Activated T-cell treated with anti-CD3 and anti-CD28 coated beads for 4 hours (primary cell): ENCODE measurements around the gene EXOC4.
"Not testable (repeated sequence)": the region's sequence is repeated elsewhere in the genome, so short reads cannot be mapped to it uniquely, and the experiment has no call there.

Source experiments
- DNase-seq: peaks from one replicate; pipeline ENCODE4 v3.0.0-alpha.2; 2020

Gene EXOC4

GRCh38 chr7:133278975-133279374 lies 26.1 kb downstream of the EXOC4 start:
- DNase-seq, result not testable (repeated sequence)

- DNase-seq, result no peak
Measured at GRCh38 chr7:133282094-133282493, 29.2 kb downstream of the EXOC4 start.

- no peak for DNase-seq
Measured at GRCh38 chr7:133284092-133284491, 31.2 kb downstream of the EXOC4 start.

- no peak for DNase-seq
Measured at GRCh38 chr7:133288970-133289369, 36.1 kb downstream of the EXOC4 start.

GRCh38 chr7:133290041-133290440 lies 37.2 kb downstream of the EXOC4 start:
- DNase-seq, result no peak

- no peak for DNase-seq
Measured at GRCh38 chr7:133290676-133291333, 37.9 kb downstream of the EXOC4 start.

GRCh38 chr7:133292631-133293030 lies 39.8 kb downstream of the EXOC4 start:
- no peak for DNase-seq

- DNase-seq, result no peak
Measured at GRCh38 chr7:133293384-133294160, 40.7 kb downstream of the EXOC4 start.

GRCh38 chr7:133294234-133294633 lies 41.4 kb downstream of the EXOC4 start:
- no peak for DNase-seq

GRCh38 chr7:133295484-133295883 lies 42.6 kb downstream of the EXOC4 start:
- no peak for DNase-seq

GRCh38 chr7:133297093-133297492 lies 44.2 kb downstream of the EXOC4 start:
- no peak for DNase-seq

- DNase-seq, result no peak
Measured at GRCh38 chr7:133298080-133298479, 45.2 kb downstream of the EXOC4 start.

- no peak for DNase-seq
Measured at GRCh38 chr7:133299676-133300075, 46.8 kb downstream of the EXOC4 start.

- no peak for DNase-seq
Measured at GRCh38 chr7:133300088-133300487, 47.2 kb downstream of the EXOC4 start.

GRCh38 chr7:133300811-133301210 lies 47.9 kb downstream of the EXOC4 start:
- no peak for DNase-seq

GRCh38 chr7:133301444-133301843 lies 48.6 kb downstream of the EXOC4 start:
- no peak for DNase-seq

- no peak for DNase-seq
Measured at GRCh38 chr7:133303372-133303771, 50.5 kb downstream of the EXOC4 start.

GRCh38 chr7:133303931-133304330 lies 51.1 kb downstream of the EXOC4 start:
- DNase-seq, result no peak

GRCh38 chr7:133309333-133309732 lies 56.5 kb downstream of the EXOC4 start:
- no peak for DNase-seq

GRCh38 chr7:133310232-133310862 lies 57.5 kb downstream of the EXOC4 start:
- no peak for DNase-seq

- no peak for DNase-seq
Measured at GRCh38 chr7:133313575-133313974, 60.7 kb downstream of the EXOC4 start.

- DNase-seq, result no peak
Measured at GRCh38 chr7:133314084-133314483, 61.2 kb downstream of the EXOC4 start.

- DNase-seq, result no peak
Measured at GRCh38 chr7:133315332-133316040, 62.6 kb downstream of the EXOC4 start.
